HG03039 (cell line): ENCODE measurements around the gene AREG.

Experiments used
- ATAC-seq: cut with Tn5 transposase; IDR thresholded peaks from one replicate; pipeline ENCODE4 v1.9.1; 2021; ENCODE audit warnings: mild to moderate bottlenecking, moderate library complexity; ENCODE audit not compliant: unreplicated experiment

Gene AREG

GRCh38 chr4:74504212-74504611 is 59.3 kb downstream of the AREG start:
- no peak for ATAC-seq
